ENCODE results near the gene DNM3.

The DNM3 gene

DNA sequence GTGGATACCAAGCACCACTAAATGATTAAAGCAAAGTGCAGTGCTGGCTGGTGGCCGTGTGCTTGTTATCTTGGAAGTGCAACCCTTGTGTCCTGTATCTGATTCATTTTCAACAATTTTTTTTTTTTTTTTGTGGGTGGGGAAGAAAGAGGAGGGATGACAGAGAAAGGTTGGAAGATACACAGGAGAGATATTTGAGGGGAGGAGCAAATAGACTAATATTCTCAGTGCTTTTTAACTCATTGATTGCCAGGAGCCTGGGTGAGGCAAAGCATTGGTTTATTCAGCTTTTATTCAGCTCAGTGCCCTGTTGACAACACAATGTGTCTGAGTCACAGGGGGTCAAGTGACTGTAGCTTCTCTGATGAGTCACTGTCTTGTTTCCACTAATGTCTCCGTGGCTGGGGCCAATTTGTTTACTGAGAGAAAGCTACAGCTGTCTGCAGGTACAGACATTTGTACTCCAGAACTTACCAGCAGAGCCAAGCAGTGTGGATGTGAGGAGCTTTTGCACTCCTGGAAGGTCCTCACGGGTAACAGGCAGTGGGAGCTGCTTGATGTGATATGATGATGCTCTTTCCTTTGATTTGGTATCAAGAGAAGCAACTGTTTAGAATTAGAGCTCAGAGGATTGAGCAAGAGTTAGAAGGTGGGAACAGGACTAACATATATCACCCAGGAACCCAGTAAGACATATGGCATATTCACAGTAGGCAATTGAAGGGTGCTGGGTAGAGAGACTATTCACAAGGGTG is 23.6 kb upstream of the DNM3 start:
- DNase-seq (ENCODE audit: low read depth), result no peak
- H3K4me3 ChIP-seq (ENCODE audit: low read length), result no peak overlapping the region
- TF ChIP-seq, protein P1, sequence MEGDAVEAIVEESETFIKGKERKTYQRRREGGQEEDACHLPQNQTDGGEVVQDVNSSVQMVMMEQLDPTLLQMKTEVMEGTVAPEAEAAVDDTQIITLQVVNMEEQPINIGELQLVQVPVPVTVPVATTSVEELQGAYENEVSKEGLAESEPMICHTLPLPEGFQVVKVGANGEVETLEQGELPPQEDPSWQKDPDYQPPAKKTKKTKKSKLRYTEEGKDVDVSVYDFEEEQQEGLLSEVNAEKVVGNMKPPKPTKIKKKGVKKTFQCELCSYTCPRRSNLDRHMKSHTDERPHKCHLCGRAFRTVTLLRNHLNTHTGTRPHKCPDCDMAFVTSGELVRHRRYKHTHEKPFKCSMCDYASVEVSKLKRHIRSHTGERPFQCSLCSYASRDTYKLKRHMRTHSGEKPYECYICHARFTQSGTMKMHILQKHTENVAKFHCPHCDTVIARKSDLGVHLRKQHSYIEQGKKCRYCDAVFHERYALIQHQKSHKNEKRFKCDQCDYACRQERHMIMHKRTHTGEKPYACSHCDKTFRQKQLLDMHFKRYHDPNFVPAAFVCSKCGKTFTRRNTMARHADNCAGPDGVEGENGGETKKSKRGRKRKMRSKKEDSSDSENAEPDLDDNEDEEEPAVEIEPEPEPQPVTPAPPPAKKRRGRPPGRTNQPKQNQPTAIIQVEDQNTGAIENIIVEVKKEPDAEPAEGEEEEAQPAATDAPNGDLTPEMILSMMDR (conservative IDR thresholded peaks at IDR 0.05; ENCODE audit: low read depth, low read length), result no peak

DNA sequence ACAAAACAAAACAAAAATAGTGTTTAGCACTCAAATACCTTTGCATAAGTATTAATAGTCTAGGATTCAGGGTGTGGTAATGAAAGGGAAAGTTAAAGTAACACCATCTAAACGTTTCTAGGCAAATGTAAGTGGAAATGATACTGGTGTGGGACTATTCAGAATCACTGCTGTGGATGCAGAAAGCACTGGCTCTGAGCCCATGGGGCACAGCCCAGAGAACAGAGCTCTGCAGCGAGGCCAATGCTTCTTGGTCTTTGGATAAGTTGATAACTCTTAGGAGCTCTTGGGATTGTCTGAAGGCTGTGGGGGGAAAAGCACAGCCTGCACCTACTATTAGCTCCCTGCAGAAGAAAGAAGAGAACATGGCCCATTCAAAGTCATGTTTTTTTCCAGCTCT is 21.4 kb upstream of the DNM3 start:
- no peak for DNase-seq (ENCODE audit: low read depth)
- TF ChIP-seq, protein P1 (conservative IDR thresholded peaks at IDR 0.05; ENCODE audit: low read depth, low read length), result no peak

DNA sequence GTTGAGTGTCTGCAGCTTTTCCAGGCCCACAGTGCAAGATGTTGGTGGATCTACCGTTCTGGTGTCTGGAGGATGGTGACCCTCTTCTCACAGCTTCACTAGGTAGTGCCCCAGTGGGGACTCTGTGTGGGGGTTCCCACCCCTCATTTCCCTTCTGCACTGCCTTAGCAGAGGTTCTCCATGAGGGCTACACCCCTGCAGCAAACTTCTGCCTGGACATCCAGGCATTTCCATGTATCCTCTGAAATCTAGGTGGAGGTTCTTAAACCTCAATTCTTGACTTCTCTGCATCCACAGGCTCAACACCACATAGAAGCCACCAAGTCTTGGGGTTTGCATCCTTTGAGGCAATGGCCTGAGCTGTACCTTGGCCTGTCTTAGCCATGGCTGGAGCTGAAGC is 14.3 kb upstream of the DNM3 start:
- TF ChIP-seq, protein P1 (conservative IDR thresholded peaks at IDR 0.05; ENCODE audit: low read depth, low read length), result no peak
- no peak overlapping the region for H3K4me3 ChIP-seq (ENCODE audit: low read length)

More for the DNA sequence above, 21.4 kb upstream of the DNM3 start:
- H3K4me3 ChIP-seq (ENCODE audit: low read length), result no peak overlapping the region

DNA sequence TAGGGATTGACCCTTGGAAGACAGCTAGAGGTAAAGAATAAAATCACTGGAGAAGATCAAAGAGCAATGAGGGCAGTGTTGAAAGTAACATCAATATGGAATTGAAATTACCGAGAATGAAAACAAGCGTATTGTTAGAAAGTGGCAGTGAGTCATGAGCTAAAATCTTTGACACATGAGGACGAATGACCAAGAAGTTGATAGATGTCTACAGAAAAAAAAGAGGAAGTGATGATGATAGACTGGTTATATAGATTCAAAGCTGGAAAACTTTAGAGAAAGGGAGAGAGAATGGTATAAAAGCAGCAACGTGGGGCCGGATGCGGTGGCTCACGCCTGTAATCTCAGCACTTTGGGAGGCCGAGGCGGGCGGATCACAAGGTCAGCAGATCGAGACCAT is 12.5 kb upstream of the DNM3 start:
- TF ChIP-seq, protein P1 (conservative IDR thresholded peaks at IDR 0.05; ENCODE audit: low read depth, low read length), result no peak
- DNase-seq (ENCODE audit: low read depth), result no peak

More for the DNA sequence above, 14.3 kb upstream of the DNM3 start:
- no peak for DNase-seq (ENCODE audit: low read depth)

DNA sequence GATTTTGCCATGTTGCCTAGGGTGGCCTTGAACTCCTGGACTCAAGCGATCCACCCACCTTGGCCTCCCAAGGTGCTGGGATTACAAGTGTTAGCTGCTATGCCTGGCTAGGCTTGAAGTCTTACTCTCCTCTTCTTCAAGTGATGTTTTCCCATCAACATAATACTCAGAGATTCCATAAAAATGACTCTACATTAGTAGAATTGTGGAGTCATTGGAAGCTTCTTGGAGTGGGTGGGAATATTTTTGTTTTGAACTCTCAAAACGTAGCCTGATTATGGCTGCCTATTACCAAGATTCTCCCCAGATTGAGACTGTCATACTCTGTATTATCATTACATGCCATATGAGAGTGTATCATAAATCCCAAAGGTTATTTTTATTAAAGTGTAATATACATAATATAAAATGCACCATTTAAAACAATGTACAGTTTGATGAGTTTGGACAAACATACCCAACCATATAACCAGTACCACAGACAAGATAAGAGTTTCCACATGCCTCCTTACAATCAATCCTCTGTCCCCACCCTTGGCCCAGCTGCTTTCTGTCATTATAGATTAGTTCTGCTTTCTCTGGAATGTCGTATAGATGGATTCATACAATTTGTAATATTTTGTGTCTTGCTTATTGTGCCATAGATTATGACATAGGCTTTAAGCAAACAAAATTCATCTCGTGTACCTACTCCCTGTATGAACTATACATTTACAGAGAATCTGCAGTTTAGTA is 8.0 kb upstream of the DNM3 start:
- no peak overlapping the region for H3K4me3 ChIP-seq (ENCODE audit: low read length)
- no peak for DNase-seq (ENCODE audit: low read depth)
- TF ChIP-seq, protein P1 (conservative IDR thresholded peaks at IDR 0.05; ENCODE audit: low read depth, low read length), result no peak

More for the DNA sequence above, 12.5 kb upstream of the DNM3 start:
- H3K4me3 ChIP-seq (ENCODE audit: low read length), result no peak overlapping the region

DNA sequence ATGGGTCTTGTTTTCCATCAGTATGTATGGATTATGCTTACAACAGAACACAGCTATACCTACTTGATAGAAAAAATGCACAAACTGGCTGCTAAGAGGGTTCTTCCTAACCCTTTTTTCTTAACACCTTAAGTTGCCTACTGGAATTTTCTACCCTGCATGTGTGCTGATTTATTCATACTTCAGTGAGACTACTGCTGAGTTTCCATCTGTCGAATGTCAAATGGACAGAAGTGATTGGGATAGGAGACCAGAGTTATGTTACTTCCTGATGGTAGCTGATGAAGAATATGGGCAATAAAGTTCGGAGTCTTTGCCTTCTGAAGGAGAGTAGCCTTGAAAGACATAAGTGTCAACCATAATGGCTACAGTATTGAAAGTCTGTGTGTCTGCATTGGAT is 6.5 kb upstream of the DNM3 start:
- TF ChIP-seq, protein P1 (conservative IDR thresholded peaks at IDR 0.05; ENCODE audit: low read depth, low read length), result no peak
- H3K4me3 ChIP-seq (ENCODE audit: low read length), result no peak overlapping the region
- no peak for DNase-seq (ENCODE audit: low read depth)
